NK-92 (cell line): Measurements from ENCODE around the gene CYGB.

Experiments used
- DNase-seq: peaks from one replicate; lab custom pipeline; 2025; ENCODE audit not compliant: unreplicated experiment; lab: John Stamatoyannopoulos, UW

The CYGB gene

GRCh38 chr17:76501827-76502307, 35.6 kb downstream of the CYGB start:
- no peak for DNase-seq

DNA sequence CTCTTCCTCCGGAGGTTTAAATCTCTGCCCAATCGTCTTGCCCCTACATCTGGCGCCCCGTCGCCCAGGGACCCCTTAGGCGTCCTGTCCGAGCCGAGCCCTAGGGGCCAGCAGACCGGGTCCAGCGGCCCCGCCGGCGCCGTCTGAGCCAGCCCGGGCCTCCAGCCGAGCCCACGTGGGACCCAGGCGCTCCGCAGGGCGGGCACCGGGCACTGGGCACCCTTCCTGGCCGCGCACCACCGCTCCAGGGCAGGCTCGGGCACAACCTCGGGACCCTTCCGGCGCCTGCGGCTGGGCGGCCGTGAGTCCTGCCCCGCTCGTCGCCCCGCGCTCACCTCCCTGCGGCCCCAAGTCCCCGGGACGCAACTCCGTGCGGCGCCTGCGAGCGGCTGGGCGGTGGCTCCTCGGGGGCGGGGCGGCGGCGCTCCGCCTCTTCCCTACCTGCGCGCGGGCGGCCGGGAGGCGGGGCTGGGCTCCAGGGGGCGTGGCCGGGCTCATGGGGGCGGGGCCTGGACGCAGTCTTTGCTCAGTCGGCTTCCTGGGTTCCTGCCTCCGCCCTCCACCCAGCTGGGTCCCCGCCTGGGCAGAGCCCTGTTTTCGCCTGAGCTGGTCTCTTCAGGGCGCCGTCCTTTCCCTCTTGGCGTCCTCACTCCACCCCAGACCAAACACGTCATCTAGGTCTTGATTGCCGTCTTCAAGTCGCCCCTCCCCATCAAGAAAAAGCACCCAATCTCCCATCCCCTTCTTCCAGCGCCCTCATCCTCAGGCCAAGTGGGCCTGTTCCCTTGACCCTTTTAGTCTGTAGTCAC, 36.3 kb downstream of the CYGB start, which contains the start of gene RHBDF2:
TSS of gene RHBDF2 (minus strand) at position 406 of the 809 bp plus-strand sequence. CDS start 19,899 bp downstream, outside the sequence.
- DNase-seq = peak; percentile 63

DNA sequence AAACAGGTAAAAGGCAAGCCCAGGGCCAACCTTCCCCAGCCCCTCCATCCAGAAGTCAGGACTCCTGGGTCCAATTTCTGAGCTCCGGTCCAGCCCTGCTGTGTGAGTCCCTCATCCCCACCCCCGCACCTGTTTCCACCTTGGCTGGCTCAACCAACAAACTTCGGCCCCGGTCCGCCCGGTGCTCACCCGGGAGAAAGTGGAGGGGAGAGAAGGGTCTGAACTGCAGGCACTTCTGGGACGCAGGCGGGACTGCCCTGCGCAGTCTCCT, 36.8 kb downstream of the CYGB start:
- DNase-seq = no peak

DNA sequence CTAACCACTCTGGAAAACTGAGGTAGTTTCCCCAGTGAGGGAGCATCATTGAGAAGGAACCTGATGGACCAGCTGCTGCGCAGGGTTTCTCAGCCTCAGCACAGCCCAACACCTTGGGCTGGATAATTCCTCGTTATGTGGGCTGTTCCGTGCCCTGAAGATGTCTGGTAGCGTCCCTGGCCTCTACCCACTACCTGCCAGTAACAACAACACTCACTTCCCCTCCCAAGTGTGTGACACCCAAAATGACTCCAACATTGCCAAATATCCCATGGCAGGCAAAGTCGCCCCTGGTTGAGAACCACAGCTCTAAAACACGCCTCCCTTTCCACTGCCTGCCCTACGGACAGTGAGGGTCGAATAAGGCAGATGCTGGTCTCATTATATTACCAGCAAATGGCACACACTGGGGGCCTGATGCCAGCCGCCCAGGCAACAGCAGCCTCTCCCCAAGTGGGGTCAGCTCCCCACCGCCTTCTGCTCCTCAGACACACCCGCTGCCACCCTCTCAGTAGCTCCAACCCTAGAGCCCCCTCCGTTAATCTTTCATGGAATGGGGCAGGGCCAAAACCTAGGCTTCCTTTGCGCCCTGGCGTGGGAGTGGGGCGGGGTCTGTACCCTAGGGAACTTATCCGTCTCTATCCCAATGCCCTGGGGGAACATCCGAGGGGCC, 37.3 kb downstream of the CYGB start:
- no peak for DNase-seq

GRCh38 chr17:76499267-76499667, 38.2 kb downstream of the CYGB start:
- no peak for DNase-seq

DNA sequence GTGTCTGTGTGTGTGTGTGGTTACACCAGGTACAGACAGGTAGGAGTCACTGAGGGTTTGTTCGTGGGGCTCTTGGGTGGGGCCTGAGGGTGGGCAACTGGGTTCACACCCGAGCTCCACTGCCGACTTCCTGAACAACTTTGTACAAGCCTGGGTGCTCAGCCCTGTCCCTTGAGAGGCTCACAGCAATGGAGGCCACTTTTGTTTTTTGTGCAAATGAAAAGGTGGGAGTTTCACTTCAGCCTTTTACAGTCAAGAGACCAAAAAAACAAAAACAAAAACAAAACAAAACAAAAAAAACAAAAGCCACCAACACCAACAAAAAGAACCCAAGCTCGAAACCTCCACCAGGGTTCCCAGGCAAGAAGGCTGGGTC, 38.6 kb downstream of the CYGB start:
- DNase-seq = no peak

DNA sequence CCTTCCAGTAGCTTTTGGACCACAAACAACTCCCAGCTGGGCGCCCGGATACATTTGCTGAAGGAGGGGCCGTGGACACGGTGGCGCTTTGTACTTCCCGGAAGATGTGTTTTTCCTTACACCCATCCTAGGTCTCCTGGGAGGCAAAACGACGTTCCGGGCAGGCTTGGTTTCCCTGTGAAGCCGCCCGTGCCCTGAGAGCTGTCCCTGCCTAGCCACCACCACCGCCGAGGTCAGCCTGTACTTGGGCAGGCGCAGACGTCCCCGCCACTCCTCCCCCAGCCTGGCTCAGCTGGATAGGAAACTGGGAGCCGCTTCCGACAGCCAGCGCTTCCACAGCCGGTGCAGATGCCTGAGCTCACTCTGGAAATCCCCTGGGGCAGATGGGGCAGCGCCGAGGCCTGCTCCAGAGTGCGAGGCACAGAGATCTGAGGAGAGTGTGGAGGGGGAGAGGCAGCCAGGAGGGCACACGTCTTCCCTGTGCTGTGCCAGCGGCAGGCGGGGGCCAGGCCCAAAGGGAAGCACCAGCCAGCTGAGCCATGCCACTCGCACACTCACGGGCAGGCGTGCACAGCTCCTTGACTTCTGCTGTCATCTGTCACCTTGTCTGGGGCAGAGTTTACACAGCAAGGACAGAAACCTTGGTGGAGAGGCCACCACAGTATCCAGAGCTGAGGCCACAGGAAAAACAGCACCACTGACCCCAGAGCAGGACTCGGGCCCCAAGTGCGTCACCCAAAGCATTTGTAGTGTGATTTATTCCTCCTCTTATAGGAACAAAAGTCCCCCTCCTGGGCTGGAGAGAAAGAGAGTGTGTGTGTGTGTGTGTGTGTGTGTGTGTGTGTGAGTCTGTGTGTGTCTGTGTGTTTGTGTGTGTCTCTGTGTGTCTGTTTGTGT, 39.3 kb downstream of the CYGB start:
- no peak for DNase-seq

GRCh38 chr17:76497699-76497978, 39.9 kb downstream of the CYGB start:
- no peak for DNase-seq

DNA sequence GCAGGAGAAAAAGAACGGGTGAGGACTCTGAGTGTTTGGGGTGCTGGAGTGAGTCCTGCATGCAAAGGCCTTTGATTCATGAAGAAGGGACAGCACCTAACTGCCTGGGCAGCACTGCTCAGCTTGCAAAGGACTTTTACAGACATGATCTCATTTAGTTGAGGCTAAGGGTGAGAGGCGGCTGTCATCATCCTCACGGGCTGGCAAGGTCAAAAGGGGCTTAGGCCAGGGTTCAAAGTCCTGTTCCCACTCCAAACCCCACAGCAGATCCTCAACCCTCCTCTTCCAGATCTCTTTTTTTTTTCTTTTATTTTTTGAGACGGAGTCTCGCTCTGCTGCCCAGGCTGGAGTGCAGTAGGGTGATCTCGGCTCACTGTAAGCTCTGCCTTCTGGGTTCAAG, 41.0 kb downstream of the CYGB start:
- DNase-seq = no peak

- DNase-seq = no peak
These were observed 41.7 kb downstream of the CYGB start for GRCh38 chr17:76495663-76496400.

DNA sequence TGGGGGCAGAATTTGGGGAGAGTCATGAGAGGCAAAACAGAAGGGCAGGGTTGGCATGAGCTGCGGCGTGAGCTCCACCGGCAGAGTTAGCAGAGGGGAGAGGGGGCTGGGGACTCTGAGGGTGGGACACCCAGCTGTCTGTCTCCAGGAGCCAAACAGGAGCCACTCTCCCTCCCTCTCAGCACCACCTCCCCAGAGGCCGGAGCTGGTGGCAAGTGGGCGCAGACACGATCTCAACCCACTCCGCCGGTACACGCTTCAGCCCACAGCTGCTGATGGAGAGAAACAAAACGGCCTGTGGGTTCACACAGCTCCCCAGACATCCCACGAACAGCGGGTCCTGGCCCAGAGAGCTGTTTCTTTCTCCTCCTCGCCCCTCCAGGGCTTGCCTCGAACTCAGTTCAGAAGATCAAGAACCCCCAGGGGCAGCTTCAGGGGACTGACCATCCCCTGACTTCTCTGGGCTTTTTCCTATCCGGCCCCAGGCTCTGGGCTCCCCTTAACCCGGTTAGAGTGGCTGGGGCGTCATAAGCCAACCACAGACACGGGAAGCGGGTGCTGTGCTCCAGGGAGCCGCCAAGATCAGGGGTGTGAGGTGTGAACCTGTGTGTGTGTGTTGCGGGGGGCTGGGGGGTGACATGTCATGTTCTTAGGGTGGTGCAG, 43.9 kb downstream of the CYGB start:
- no peak for DNase-seq

DNA sequence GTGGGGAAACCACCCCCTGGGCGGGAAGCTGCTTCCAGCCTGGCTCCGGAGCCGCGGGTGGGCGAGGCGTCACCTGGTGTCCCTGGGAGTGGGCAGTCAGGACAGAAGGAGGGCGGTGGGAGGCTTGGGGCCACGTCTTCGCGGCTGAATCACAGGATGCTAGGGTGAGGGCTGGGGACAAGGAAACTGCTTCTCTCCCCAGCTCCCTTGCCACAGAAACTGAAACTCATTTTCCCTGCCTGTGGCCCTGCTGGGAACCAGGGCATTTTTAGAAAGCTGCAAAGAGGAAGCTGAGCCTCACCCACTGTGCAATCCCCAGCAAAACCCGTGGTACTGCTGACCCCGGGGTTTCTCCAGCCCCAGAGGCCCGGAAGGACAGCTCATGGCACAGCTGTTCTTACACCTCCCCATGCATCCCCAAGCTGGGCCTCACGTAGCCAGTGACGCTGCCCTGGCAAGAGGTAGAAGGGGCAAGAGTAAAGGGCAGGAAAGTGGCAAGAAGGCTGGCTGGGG, 44.5 kb downstream of the CYGB start:
- no peak for DNase-seq

- no peak for DNase-seq
These were observed 45.2 kb downstream of the CYGB start for GRCh38 chr17:76492123-76492988.

GRCh38 chr17:76491271-76492122, 46.0 kb downstream of the CYGB start:
- DNase-seq = no peak

DNA sequence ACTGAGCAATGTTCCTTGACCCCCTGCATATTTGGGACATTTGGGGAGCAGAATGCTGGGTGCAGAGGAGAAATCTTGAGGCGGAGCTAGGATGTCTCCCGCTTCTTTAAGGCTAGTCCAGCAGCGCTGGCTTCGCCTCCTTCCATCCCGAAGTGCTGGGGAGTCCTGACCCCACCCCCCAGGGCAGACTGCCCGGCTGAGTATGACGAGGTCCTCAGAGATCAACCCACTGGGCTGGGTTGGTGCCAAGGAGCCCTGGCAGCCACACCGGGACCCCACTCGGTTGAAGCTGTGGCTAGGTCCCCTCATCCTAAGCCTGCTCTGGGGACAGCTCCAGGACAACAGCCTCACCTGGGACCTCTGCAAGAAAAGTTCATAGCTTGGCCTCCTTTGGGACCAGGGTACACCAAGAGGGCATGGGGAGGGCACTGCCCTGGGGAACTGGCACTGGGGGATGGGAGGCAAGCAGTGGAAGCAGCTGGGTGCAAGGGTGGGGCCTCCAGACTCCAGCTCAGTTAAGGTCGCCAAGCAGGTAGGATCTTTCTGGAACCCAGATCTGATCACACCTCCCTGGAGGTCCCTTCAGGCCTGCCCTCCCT, 47.3 kb downstream of the CYGB start:
- no peak for DNase-seq

GRCh38 chr17:76487451-76488192, 49.9 kb downstream of the CYGB start:
- no peak for DNase-seq

DNA sequence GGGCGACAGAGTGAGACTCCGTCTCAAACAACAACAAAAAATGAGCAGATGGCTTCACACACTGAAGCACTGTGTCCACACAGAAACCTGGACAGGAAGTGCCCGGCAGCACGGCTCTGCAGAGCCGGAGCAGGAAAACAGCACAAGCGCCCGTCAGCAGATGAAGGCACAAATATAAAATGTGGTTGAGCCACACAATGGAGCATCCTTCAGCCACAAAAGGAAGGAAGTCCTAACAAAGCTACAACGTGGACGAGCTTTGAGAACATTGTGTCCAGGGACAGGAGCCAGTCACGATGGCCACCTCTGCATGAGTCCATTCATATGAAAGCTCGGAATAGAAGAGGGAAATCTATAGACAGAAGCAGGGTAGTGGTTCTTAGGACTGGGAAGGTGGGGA, 51.9 kb downstream of the CYGB start:
- no peak for DNase-seq
